ENCODE measurements around the gene ESRRA. TPM values are rescaled to one million over a fixed set of nuclear protein-coding genes. Genes with fewer than 3 reads are reported as not detected.

Gene ESRRA
- total and polyA plus RNA-seq, 10 of the 15 experiments (the other 5 are each of a cell fraction or from before 2014, with no cell fraction given) = 0.32 to 48.9 (median 12.6) TPM

GRCh38 chr11:64327993-64328392, 22.7 kb downstream of the ESRRA start:
- H3K9me3 ChIP-seq (replicated peaks; ENCODE audit: control insufficient read depth, insufficient read depth, low read length) = no peaks in the 10 kb centered on the region; the same call in 2 of the 3 replicates
- no TSS peak for BruUV-seq (replicated peaks)
- no peak for TF ChIP-seq ZNF592 (IDR thresholded peaks at IDR 0.05)
- TF ChIP-seq RB1 (IDR thresholded peaks at IDR 0.05; ENCODE audit: borderline replicate concordance) = no peak
- TF ChIP-seq, protein P1, sequence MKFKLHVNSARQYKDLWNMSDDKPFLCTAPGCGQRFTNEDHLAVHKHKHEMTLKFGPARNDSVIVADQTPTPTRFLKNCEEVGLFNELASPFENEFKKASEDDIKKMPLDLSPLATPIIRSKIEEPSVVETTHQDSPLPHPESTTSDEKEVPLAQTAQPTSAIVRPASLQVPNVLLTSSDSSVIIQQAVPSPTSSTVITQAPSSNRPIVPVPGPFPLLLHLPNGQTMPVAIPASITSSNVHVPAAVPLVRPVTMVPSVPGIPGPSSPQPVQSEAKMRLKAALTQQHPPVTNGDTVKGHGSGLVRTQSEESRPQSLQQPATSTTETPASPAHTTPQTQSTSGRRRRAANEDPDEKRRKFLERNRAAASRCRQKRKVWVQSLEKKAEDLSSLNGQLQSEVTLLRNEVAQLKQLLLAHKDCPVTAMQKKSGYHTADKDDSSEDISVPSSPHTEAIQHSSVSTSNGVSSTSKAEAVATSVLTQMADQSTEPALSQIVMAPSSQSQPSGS (IDR thresholded peaks at IDR 0.05; ENCODE audit: low read length) = no peak
- TF ChIP-seq EED (IDR thresholded peaks at IDR 0.05; ENCODE audit: low read depth) = no peak
- TF ChIP-seq ZNF384 (IDR thresholded peaks at IDR 0.05; ENCODE audit: borderline replicate concordance, low read depth, low read length) = no peak
- no peak for TF ChIP-seq NRF1 (conservative IDR thresholded peaks at IDR 0.05; ENCODE audit: low read depth, low read length)
- H3K4me2 ChIP-seq (ENCODE audit: control insufficient read depth, insufficient read depth) = no peak overlapping the region
- ATAC-seq (no peak), DNase-seq (ENCODE audit: low read depth, low spot score) (no peak), FAIRE-seq (no peak)
- no peaks in the 10 kb centered on the region for H3K36me3 ChIP-seq (ENCODE audit: control insufficient read depth in 2 of 2, insufficient read depth in 2 of 2, low read length in 1 of 2)
- H3K4me1 ChIP-seq (ENCODE audit: control insufficient read depth, insufficient read depth, low read length) = peaks cover 12% of the 10 kb centered on the region
- H4K20me1 ChIP-seq (ENCODE audit: control insufficient read depth, insufficient read depth) = no peaks in the 10 kb centered on the region
- ChIA-PET RAD21 (ENCODE audit: unreplicated experiment) (interaction anchor here (1.1 kb wide), 1 partner anchor 10 kb away, joined by 4 read pairs; the partner anchor contains the start of gene PRDX5), CTCF (interaction anchor here (1.3 to 1.4 kb wide), 3 partner anchors 23 to 27 kb away, joined by 4 to 6 read pairs (median 5); no protein-coding TSS in a partner anchor), POLR2A (interaction anchor here (0.5 to 1.2 kb wide), 4 partner anchors 10 to 85 kb away, joined by 3 to 7 read pairs (median 4); partner anchors contain the start of gene PRDX5), SMC1A (ENCODE audit: uncharacterized antibody, unreplicated experiment) (no interaction called here)
- H3K27ac ChIP-seq (ENCODE audit: control insufficient read depth, insufficient read depth) = no peak overlapping the region
- no peaks in the 10 kb centered on the region for H3K27me3 ChIP-seq (replicated peaks in 1 of 2; ENCODE audit: control insufficient read depth in 2 of 2, insufficient read depth in 2 of 2, low read length in 1 of 2)
- 94% methylated on average over 3 of the region's 3 CpGs for WGBS (ENCODE audit: insufficient coverage, insufficient replicate concordance, low lambda C conversion rate, missing lambda C conversion rate)
- no peak overlapping the region for H3K9ac ChIP-seq (ENCODE audit: control insufficient read depth, insufficient read depth, low read length)
- intact Hi-C loops (cut with micrococcal nuclease; ENCODE audit: unreplicated experiment) = no loop called here
- H2AFZ ChIP-seq (ENCODE audit: control insufficient read depth, low read depth, low read length) = no peak overlapping the region
- in situ Hi-C loops (cut with MboI) = no loop called here
- H3K4me3 ChIP-seq = no peak overlapping the region
- H3K79me2 ChIP-seq (ENCODE audit: control insufficient read depth, insufficient read depth, low read length) = no peaks in the 10 kb centered on the region
